ENCODE data around the gene PFN1. TPM values are rescaled to one million over a fixed set of nuclear protein-coding genes. Genes with fewer than 3 reads are reported as not detected.
"Not testable (repeated sequence)": the region's sequence is repeated elsewhere in the genome, so short reads cannot be mapped to it uniquely, and the experiment has no call there.

PFN1 gene
- total and polyA plus RNA-seq, 7 donors: 149 to 1,518 (median 232) TPM

- ATAC-seq: no peak
- peaks cover 0 to 41% of the 10 kb centered on the region in 2 donors for H3K36me3 ChIP-seq (ENCODE audit: insufficient read depth in 1 of 2, low read depth in 1 of 2)
- no peak overlapping the region for H3K4me3 ChIP-seq
- no peak overlapping the region for H3K27ac ChIP-seq
- no peak for TF ChIP-seq CTCF (IDR thresholded peaks at IDR 0.05)
- peaks cover 24% of the 10 kb centered on the region for H3K4me1 ChIP-seq
- H3K27me3 ChIP-seq (ENCODE audit: insufficient read depth in 3 of 3, low read length in 2 of 3): no peaks in the 10 kb centered on the region
- WGBS, 3 donors: 92 to 93% (median 93%) methylated on average over 12 of the region's 12 CpGs
- H3K9me3 ChIP-seq: no peaks in the 10 kb centered on the region
- intact Hi-C loops (cut with DNase I): no loop called here
- DNase-seq: peak in 1 of 2 donors; percentile 42
These were observed 15.6 kb downstream of the PFN1 start for GRCh38 chr17:4932756-4933155.

- 68 to 78% (median 69%) methylated on average over 11 to 14 of the region's 14 CpGs for WGBS, 3 donors
- intact Hi-C loops (cut with DNase I): no loop called here
- Histone ChIP-seq H3K9me3 (no peaks in the 10 kb centered on the region), H3K27me3 (ENCODE audit: insufficient read depth in 3 of 3, low read length in 2 of 3) (no peaks in the 10 kb centered on the region), H3K36me3 (ENCODE audit: insufficient read depth in 1 of 2, low read depth in 1 of 2) (peaks cover 0 to 33% of the 10 kb centered on the region in 2 donors), H3K27ac (no peak within 1 kb of the TSS), H3K4me1 (peaks cover 17% of the 10 kb centered on the region), H3K4me3 (no peak within 1 kb of the TSS)
- ATAC-seq: no peak
- no peak for DNase-seq
- TF ChIP-seq CTCF (IDR thresholded peaks at IDR 0.05): no peak
These were observed 16.4 kb downstream of the PFN1 start, which contains the start of gene GP1BA for GRCh38 chr17:4931963-4932362. TSS of gene GP1BA (plus strand) at chr17:4932277. CDS start at chr17:4932605, 328 bp downstream.

- no peak for ATAC-seq
These were observed 19.4 kb downstream of the PFN1 start for GRCh38 chr17:4928881-4929280.

GRCh38 chr17:4926577-4927335 lies 21.6 kb downstream of the PFN1 start:
- H3K27ac ChIP-seq; H3K9me3 ChIP-seq; intact Hi-C loops (cut with DNase I); H3K4me3 ChIP-seq; H3K27me3 ChIP-seq (ENCODE audit: insufficient read depth in 3 of 3, low read length in 2 of 3); ATAC-seq; DNase-seq; H3K4me1 ChIP-seq: not testable (repeated sequence)
- H3K36me3 ChIP-seq (ENCODE audit: insufficient read depth in 1 of 2, low read depth in 1 of 2): peaks cover 0 to 19% of the 10 kb centered on the region in 2 donors
- WGBS, 3 donors: 82 to 86% (median 85%) methylated on average over 23 to 24 of the region's 24 CpGs

More at GRCh38 chr17:4928881-4929280, 19.4 kb downstream of the PFN1 start:
- no peak for TF ChIP-seq CTCF (IDR thresholded peaks at IDR 0.05)
- Histone ChIP-seq H3K4me1 (no peaks in the 10 kb centered on the region), H3K27ac (no peak overlapping the region), H3K9me3 (no peaks in the 10 kb centered on the region), H3K4me3 (no peak overlapping the region), H3K27me3 (ENCODE audit: insufficient read depth in 3 of 3, low read length in 2 of 3) (no peaks in the 10 kb centered on the region), H3K36me3 (ENCODE audit: insufficient read depth in 1 of 2, low read depth in 1 of 2) (peaks cover 0 to 19% of the 10 kb centered on the region in 2 donors)
- intact Hi-C loops (cut with DNase I): no loop called here
- WGBS, 3 donors: 94 to 98% (median 96%) methylated on average over 18 of the region's 18 CpGs
- no peak for DNase-seq

GRCh38 chr17:4921320-4921719 lies 27.0 kb downstream of the PFN1 start:
- Histone ChIP-seq H3K27ac (no peak overlapping the region), H3K36me3 (ENCODE audit: insufficient read depth in 1 of 2, low read depth in 1 of 2) (no peaks in the 10 kb centered on the region), H3K27me3 (ENCODE audit: insufficient read depth in 3 of 3, low read length in 2 of 3) (no peaks in the 10 kb centered on the region), H3K4me1 (no peaks in the 10 kb centered on the region), H3K9me3 (no peaks in the 10 kb centered on the region), H3K4me3 (no peak overlapping the region)
- TF ChIP-seq CTCF (IDR thresholded peaks at IDR 0.05): no peak
- DNase-seq: no peak
- intact Hi-C loops (cut with DNase I): no loop called here
- WGBS, 3 donors: 89 to 92% (median 91%) methylated on average over 4 of the region's 4 CpGs
- no peak for ATAC-seq
